Natural killer cell (primary cell): ENCODE measurements around the gene ARCN1. TPM values are rescaled to one million over a fixed set of nuclear protein-coding genes. Genes with fewer than 3 reads are reported as not detected.

Experiments
- ATAC-seq, 3 donors: fragments of 150-1000 bp in 2 of 3; fragments of 200-7000 bp in 1 of 3; cut with Tn5 transposase; 1 replicate in 1 of 3; 2 replicates in 2 of 3; pipeline ENCODE4 v1.10.0; 2021; ENCODE audit warnings: mild to moderate bottlenecking in 2 of 3, moderate library complexity in 2 of 3
- DNase-seq, 2 donors: peaks; one replicate each; pipeline versions ENCODE4 v3.0.0 to v3.0.0-alpha.2; 2013 to 2021; ENCODE audit warnings: mixed read lengths in 1 of 2
- H3K27ac ChIP-seq: one replicate; pipeline ENCODE4 v1.5.1; 2013; ENCODE audit warnings: mild to moderate bottlenecking, low read length
- H3K27me3 ChIP-seq: one replicate; pipeline ENCODE4 v1.6.1; 2013; ENCODE audit warnings: low read length; ENCODE audit not compliant: control insufficient read depth, insufficient read depth
- H3K36me3 ChIP-seq: one replicate; pipeline ENCODE4 v1.6.1; 2013; ENCODE audit warnings: low read length; ENCODE audit not compliant: control insufficient read depth, insufficient read depth
- H3K4me1 ChIP-seq: one replicate; pipeline ENCODE4 v1.6.1; 2013; ENCODE audit warnings: low read length; ENCODE audit not compliant: control insufficient read depth, insufficient read depth
- H3K4me3 ChIP-seq: one replicate; pipeline ENCODE4 v1.5.1; 2013; ENCODE audit warnings: low read length
- H3K9me3 ChIP-seq: one replicate; pipeline ENCODE4 v1.6.1; 2013; ENCODE audit warnings: low read length; ENCODE audit not compliant: control insufficient read depth, insufficient read depth
- H3K27ac Mint-ChIP-seq, 2 donors: one replicate each; pipeline ENCODE4 v1.8.0; 2022; ENCODE audit warnings: mild to moderate bottlenecking in 2 of 2, mixed read lengths in 2 of 2, moderate library complexity in 1 of 2
- H3K27me3 Mint-ChIP-seq, 2 donors: one replicate each; pipeline ENCODE4 v1.8.0; 2022; ENCODE audit warnings: low read depth in 2 of 2, mixed read lengths in 2 of 2
- H3K36me3 Mint-ChIP-seq: one replicate; pipeline ENCODE4 v1.8.0; 2022; ENCODE audit warnings: mixed read lengths
- H3K4me1 Mint-ChIP-seq, 2 donors: one replicate each; pipeline ENCODE4 v1.8.0; 2022; ENCODE audit warnings: mixed read lengths in 2 of 2
- H3K4me3 Mint-ChIP-seq: one replicate; pipeline ENCODE4 v1.8.0; 2022; ENCODE audit warnings: mild to moderate bottlenecking, moderate library complexity, mixed read lengths
- H3K9me3 Mint-ChIP-seq, 2 donors: one replicate each; pipeline ENCODE4 v1.8.0; 2022; ENCODE audit warnings: mixed read lengths in 2 of 2
- CTCF ChIP-seq: fragments of 200-600 bp; IDR thresholded peaks from one replicate; pipeline ENCODE4 v1.8.0; 2022; ENCODE audit warnings: antibody characterized with exemption
- WGBS: methylation state at CpG from one replicate; pipeline ENCODE4 v1.1.7; 2013; ENCODE audit warnings: missing lambda C conversion rate; ENCODE audit not compliant: insufficient coverage; 5-methylcytosine and 5-hydroxymethylcytosine counted together
- intact Hi-C: fragments of 100-400 bp; cut with micrococcal nuclease; formaldehyde crosslinking; loops from one replicate; pipeline ENCODE4 v1.14.2; 2022
- total RNA-seq, 4 donors: library from RNA; stranded (reverse); fragments of 120-200 nt in 1 of 4; gene quantifications; one replicate each; pipeline versions ENCODE4 v1.2.3 to v1.2.4, GENCODE V29; 2013 to 2022

The ARCN1 gene
- total RNA-seq, 3 donors from 2014 or later (not counting 1 experiment from before 2014, with no cell fraction given) = 72.9 to 88.6 (median 88.4) TPM

- Mint-ChIP-seq H3K4me3 (no peak overlapping the region), H3K27me3 (no peaks in the 10 kb centered on the region), H3K4me1 (no peaks in the 10 kb centered on the region), H3K36me3 (no peaks in the 10 kb centered on the region), H3K27ac (no peak overlapping the region), H3K9me3 (no peaks in the 10 kb centered on the region)
- H3K27ac ChIP-seq = no peak overlapping the region
- no peaks in the 10 kb centered on the region for H3K36me3 ChIP-seq
- no peak for DNase-seq
- no peak for ATAC-seq
- no peak for TF ChIP-seq CTCF
- H3K9me3 ChIP-seq = no peaks in the 10 kb centered on the region
- 91% methylated on average over 7 of the region's 7 CpGs for WGBS
- H3K27me3 ChIP-seq = no peaks in the 10 kb centered on the region
- intact Hi-C loops = no loop called here
- no peaks in the 10 kb centered on the region for H3K4me1 ChIP-seq
- no peak overlapping the region for H3K4me3 ChIP-seq
Measured at GRCh38 chr11:118643995-118644345, 71.8 kb downstream of the ARCN1 start.

- ATAC-seq (no peak), DNase-seq (no peak)
- no peaks in the 10 kb centered on the region for H3K36me3 Mint-ChIP-seq
- no peak overlapping the region for H3K4me3 Mint-ChIP-seq
- no peak overlapping the region for H3K27ac Mint-ChIP-seq
- WGBS = 95% methylated on average over 10 of the region's 10 CpGs
- TF ChIP-seq CTCF = no peak
- Histone ChIP-seq H3K4me1 (no peaks in the 10 kb centered on the region), H3K27ac (no peak overlapping the region), H3K4me3 (no peak overlapping the region), H3K36me3 (no peaks in the 10 kb centered on the region), H3K27me3 (no peaks in the 10 kb centered on the region), H3K9me3 (no peaks in the 10 kb centered on the region)
- no peaks in the 10 kb centered on the region for H3K9me3 Mint-ChIP-seq
- no peaks in the 10 kb centered on the region for H3K27me3 Mint-ChIP-seq
- intact Hi-C loops = no loop called here
- no peaks in the 10 kb centered on the region for H3K4me1 Mint-ChIP-seq
Measured at GRCh38 chr11:118644496-118644895, 72.3 kb downstream of the ARCN1 start.

GRCh38 chr11:118645066-118645715 lies 73.0 kb downstream of the ARCN1 start:
- Mint-ChIP-seq H3K27ac (no peak overlapping the region), H3K36me3 (no peaks in the 10 kb centered on the region), H3K27me3 (no peaks in the 10 kb centered on the region), H3K9me3 (no peaks in the 10 kb centered on the region), H3K4me3 (no peak overlapping the region), H3K4me1 (no peaks in the 10 kb centered on the region)
- Histone ChIP-seq H3K9me3 (no peaks in the 10 kb centered on the region), H3K27ac (no peak overlapping the region), H3K4me3 (no peak overlapping the region), H3K36me3 (no peaks in the 10 kb centered on the region), H3K4me1 (no peaks in the 10 kb centered on the region), H3K27me3 (no peaks in the 10 kb centered on the region)
- 95% methylated on average over 24 of the region's 24 CpGs for WGBS
- TF ChIP-seq CTCF = no peak
- ATAC-seq = no peak
- no peak for DNase-seq
- intact Hi-C loops = no loop called here

- no peak for ATAC-seq
Measured at GRCh38 chr11:118646393-118646792, 74.2 kb downstream of the ARCN1 start.

More at GRCh38 chr11:118646393-118646792, 74.2 kb downstream of the ARCN1 start:
- intact Hi-C loops = no loop called here
- Mint-ChIP-seq H3K4me1 (no peaks in the 10 kb centered on the region), H3K27me3 (no peaks in the 10 kb centered on the region), H3K9me3 (no peaks in the 10 kb centered on the region), H3K36me3 (no peaks in the 10 kb centered on the region), H3K4me3 (no peak overlapping the region), H3K27ac (no peak overlapping the region)
- no peak overlapping the region for H3K27ac ChIP-seq
- no peak for TF ChIP-seq CTCF
- 90% methylated on average over 3 of the region's 3 CpGs for WGBS
- H3K9me3 ChIP-seq = no peaks in the 10 kb centered on the region
- no peaks in the 10 kb centered on the region for H3K27me3 ChIP-seq
- H3K4me1 ChIP-seq = no peaks in the 10 kb centered on the region
- no peak for DNase-seq
- no peak overlapping the region for H3K4me3 ChIP-seq
- no peaks in the 10 kb centered on the region for H3K36me3 ChIP-seq
